Activated CD4-positive, alpha-beta T cell treated with anti-CD3 and anti-CD28 coated beads for 24 hours (primary cell): ENCODE data around the gene TTLL11.
"Not testable (repeated sequence)": the region's sequence is repeated elsewhere in the genome, so short reads cannot be mapped to it uniquely, and the experiment has no call there.

Experiments used
- DNase-seq, 2 donors: peaks; one replicate each; pipeline ENCODE4 v3.0.0-alpha.2; 2020; ENCODE audit warnings: low read depth in 2 of 2

The TTLL11 gene

DNA sequence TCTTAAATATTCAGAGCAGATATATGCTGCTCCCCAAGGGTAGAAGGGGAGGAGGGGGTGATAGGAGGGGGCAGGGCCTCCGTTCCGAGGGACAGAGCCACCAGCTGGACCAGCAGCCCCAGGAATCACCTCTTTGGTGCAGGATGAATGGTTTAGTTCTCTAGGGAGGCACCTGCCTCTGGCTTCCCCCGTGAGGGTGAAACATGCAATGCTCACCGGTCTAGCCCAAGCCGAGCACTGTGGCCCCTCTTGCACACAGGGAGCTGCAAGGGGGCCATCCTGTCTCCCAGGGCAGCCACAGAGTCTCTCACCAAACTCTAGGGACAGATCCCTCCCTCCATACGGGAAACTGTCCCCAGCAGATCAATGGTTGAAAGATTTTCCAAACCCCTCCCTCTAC lies 278.0 kb downstream of the TTLL11 start:
- DNase-seq = no peak

DNA sequence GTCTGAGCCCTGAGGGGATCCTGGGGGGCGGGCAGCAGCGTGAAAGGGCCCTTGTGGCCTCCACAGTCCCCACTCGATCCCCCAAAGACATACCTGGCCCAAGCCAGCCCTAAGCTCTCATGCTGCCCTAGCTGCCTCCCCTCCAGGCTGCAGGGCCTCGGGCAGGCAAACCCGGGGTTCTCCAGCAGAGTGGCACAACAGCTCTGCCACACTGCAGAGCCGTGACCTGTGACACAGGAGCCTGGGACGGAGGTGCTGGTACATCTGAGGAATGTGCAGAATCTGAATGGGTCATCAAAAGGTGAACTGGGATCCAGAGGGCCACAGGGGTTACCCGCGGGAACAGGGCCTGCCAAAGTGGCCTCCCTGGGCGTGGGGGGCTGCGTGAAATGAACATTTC lies 278.5 kb downstream of the TTLL11 start:
- DNase-seq = no peak

DNA sequence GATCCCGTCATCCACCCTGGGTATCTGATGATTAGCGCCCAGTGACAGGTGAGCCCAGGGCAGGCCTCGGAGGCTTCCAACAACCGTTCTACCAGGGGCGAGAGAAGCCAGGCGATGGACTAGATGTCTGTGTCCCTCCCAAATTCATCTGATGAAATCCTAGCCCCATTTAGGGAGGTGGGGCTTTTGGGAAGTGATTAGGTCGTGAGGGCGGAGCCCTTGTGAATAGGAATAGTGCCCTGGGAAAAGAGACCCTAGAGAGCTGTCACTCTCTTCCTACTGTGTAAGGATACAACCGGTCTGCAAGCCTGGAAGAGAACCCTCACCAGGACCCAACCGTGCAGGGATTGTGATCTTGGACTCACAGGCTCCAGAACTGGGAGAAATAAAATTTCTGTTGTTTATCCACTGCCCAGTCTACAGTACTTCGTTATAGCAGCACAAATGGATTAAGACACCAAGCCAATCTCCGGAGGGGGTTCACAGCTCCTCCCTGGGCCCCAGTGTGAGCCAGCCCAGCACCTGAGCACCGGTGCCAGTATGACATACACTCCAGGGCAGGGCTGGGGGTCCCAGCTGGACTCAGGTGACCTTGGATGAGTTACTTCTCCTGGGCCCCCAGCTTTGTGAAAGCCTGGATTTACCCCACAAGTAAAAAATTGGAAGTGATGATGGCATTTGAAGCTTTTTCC lies 279.4 kb downstream of the TTLL11 start:
- DNase-seq = no peak

DNA sequence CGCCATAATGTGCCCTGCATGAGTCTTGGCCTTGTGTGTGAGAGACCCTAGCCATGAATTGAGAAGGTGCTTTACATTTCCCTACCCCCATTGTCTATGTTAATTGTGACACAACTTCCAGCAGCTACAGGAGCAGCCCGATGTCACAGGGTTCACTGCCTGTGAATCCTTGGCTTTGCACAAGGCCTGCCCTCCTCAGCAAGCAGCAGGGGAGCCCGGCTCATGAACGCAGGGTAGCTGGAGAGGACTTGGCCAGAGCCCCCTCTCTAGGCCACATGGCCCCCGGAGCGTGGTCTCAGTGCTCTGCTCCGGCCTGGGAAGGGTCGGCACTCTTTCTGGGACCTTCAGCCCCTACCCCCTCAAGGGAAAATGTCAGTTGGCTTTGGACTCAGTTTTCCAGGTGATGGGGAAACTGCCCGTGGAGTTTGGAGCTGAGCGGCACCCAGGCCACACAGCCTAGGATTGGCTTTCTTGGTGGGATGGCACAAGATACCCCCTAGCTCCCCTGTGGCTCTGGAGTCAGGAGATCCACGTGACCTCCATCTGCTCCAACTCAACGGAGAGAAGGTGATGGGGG lies 280.9 kb downstream of the TTLL11 start:
- no peak for DNase-seq

DNA sequence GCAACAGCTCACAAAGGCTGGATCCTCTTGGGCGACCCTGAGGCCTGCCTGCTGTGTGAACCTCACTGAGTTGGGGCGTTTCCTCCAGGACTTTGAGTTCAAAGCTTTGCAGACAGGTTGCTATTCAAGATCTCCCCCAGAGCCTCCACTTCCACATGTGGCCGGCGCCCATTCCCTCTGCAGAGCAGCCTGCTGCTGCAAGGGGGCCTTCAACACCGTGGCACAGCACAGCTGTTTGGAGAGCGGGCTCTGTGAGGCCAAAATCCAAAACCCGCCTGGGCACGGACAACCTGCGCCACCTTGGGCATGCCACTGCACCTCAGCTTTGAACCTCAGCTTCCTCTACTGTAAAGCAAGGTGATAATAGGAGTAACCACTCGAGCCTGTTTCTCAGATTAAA lies 281.4 kb downstream of the TTLL11 start:
- DNase-seq = no peak

DNA sequence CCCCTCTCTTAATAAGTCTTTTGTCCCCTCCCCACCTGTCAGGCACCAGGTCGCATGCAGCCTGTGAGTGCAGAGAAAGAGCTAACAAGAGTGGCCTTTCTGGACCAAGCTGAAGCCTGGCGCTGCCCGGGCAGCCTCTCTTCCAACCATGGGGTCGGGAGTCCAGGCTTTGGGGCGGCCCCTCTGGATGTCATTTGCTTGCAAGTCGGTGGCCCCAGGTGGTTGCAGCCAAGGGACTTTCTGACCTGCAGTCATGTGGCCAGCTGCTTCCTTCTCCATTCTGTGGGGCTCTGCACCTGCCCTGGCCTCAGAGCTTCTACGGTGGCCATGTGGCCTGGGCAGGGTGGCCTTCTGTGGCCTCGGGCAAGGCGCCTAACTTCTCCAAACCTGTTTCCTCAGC lies 282.0 kb downstream of the TTLL11 start:
- no peak for DNase-seq

DNA sequence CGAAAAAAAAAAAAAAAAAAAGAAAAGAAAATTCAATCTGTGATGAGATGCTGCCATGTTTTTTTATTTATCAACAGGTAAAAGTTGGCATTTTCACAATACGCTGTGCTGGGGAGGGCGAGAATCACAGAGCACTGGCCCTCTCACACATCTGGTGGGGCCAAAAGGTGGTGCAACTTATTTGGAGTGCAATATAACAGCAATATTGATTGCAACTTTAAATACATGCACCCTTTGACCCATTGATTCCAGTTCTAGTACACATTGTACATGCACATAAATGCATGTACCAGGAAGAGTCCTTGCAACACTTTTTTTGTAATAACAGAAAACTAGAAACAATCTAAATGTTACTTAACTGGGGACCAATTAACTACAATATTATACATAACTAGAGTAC lies 282.6 kb downstream of the TTLL11 start:
- no peak for DNase-seq

DNA sequence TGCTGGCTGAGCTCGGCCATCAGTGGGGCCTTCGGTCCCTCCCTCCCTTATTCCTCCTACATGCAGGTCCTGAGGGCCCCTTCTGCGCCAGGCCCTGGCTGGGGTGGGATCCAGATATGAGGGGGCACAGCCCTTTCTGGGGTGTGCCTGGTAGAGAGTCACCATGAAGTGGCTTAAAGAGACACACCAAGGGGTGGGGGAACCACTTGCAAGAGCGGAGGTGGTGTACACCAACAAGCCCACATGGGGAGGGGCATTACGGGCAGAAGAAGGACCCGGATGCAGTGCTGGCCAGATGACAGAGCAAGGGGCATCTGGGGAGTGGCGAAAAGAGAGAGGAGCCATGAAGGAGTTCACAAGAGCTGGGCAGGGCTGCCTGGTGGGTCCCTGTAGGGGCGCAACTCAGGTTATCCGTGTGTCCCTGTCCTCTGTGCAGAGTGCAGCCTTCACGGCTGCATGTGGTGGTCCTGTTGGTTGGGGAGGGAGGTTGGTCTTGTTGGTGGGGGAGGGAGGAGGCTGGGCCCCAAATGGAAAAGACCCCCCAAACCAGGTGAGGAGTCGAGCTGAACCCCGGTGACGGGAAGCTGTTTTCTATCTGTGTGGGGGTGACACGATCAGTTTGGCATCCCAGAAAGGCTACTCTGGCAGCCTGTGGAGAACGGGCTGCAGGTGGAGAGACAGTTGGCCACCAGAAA lies 283.6 kb downstream of the TTLL11 start:
- DNase-seq = no peak

DNA sequence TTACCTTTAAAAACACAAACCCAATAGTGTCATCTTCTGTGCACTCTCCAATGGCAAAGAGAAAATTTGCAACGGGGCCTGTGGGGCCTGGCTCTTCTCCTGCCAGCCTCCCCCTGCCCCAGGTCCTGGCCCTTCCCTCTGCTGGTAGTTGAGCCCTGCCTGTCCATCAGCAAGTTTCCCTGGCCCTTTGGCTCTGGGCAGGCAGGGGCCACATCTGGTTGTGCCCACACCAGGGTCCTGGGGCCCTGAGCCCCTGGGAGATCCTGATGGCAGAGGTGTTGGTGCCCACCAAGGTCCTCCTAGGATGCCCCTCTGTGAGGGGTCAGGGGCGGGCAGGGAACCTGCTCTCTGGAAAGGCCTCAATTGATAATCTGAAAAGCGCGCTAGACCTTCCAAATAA lies 284.3 kb downstream of the TTLL11 start:
- no peak for DNase-seq

DNA sequence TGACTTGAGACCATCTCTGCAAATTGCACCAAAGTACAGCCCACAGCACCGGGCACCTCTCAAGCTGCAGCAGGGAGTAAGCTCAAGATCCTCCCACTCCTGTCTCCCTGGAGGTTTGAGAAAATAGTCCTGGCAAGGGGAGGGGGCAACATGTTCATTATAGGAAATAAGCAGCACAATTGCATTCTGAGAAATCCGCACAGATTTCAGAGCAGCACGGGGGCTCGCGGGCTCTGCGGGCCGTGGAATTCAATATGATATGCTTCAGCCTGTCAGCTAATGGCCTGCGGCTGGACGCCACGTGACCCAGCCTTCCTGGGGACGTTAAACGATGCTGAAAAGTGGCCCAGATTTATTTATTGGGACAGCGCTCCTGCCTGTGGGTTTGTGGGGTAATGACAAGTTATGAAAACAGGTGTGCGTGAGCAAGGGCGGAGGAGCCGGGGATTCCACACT lies 285.3 kb downstream of the TTLL11 start:
- no peak for DNase-seq

DNA sequence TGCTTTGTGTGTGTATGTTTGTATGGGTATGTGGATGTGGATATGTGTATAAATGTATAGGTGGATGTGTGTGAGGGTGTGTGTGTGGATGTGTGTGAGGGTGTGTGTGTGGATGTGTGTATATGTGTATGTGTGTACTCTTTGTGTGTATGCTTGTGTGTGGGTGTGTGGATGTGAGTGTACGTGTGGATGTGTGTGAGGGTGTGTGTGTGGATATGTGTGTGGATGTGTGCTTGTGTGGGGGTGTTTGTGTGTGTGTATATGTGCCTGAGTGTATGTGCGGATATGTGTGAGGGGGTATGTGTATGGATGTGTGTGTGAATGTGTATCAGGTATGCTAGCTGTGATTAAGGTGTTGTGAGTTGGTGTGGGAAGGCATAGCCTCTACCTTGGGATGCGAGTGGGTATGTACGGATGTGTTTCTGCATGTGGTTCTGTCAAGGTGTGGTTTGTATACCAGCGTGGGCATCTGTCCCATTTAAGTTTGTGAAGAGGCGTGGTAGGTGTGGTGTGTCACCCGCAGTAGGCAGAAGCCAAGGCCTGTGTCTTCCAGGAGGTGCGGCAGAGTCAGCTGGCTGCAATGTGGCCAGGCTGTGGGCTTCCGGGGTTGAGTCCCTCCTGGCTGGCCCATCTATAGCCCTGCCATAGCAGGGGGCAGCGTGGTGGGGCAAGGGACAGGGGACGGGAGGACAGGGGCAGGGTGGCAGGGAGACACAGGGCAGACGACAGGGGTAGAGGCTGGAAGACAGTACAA lies 285.9 kb downstream of the TTLL11 start:
- DNase-seq = no peak

DNA sequence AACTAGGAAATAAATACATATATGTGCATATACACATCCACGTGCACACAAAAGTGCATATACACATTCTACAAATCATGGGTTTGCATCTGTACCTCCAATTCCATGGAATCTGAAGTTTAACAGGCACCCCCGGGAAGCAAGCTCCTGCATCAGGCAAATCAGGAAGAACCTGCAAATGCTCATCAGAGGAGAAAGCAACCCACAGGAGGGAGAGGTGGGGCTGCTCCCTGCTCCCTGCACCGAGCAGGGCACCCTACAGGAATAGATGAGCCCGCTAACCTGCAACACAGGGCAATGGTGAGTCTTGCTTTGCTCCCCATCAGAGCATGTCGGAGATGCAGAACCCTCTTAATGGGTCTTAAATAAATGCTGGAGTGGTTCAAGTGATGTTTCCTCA lies 290.4 kb downstream of the TTLL11 start:
- no peak for DNase-seq

DNA sequence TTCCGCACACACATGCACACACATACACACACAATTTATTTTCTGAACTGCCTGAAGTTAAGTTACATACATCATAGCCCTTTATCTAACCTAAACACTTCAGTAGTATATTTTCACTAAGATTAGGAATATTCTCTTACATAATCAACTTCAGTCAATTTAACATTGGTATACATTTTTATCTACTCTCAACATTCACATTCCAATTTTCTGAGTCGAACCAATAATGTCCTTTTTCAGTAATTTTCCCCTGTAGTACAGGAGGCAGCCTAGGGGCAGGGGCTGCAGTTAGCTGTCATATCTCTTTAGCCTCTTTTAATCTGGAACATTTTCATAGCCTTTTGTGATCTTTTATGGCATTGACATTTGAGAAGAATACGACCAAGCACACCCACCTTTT lies 291.5 kb downstream of the TTLL11 start:
- DNase-seq = no peak

DNA sequence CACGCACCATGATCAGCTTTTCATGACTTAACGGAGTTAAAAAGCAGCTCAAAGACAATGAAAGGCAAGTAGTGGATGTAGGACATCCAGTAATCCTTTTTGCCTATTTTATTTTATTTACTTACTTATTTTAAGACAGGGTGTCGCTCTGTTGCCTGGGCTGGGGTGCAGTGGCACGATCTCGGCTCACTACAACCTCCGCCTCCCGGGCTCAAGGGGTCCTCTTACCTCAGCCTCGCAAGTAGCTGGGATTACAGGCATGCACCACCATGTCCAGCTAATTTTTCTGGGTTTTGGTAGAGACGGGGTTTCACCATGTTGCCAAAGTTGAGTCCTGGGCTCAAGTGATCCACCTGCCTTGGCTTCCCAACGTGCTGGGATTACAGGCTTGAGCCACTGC lies 292.7 kb downstream of the TTLL11 start:
- no peak for DNase-seq

DNA sequence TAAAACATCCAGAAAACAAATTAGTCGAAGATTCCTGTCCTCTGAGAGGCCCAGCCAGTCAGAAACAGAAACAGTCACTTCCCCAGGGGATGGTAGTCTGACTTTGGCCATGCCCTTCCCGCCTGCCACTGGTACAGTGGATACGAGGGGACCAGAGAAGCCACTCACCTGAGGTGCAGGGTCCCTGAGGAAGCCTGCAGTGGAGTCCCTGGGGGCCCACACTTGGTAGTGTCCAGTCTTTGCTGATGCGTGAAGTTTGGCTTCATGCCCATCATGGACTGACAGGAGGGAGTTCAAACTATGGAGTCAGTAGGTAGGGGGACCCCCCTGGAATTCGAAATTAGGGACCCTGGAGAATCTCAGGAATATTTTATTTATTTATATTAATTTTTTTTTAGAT lies 294.2 kb downstream of the TTLL11 start:
- DNase-seq = no peak

DNA sequence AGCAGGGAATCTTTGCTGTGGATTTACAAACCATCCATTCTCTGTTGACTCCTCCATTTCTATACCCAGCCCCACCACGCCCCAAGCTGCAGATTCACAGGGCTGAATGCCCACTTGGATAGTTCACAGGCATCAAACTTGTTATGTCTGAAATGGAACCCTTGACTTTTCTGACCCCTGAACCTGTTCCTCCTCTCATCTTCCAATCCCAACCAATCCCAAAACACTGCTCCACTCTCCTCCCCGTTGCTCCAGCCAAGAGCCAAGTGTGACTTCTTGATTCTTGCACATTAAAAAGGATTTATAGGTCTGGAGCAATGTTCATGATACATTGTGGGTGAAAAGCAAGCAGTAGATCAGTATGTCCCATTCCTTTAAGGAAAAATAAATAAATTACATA lies 296.0 kb downstream of the TTLL11 start:
- DNase-seq = no peak

DNA sequence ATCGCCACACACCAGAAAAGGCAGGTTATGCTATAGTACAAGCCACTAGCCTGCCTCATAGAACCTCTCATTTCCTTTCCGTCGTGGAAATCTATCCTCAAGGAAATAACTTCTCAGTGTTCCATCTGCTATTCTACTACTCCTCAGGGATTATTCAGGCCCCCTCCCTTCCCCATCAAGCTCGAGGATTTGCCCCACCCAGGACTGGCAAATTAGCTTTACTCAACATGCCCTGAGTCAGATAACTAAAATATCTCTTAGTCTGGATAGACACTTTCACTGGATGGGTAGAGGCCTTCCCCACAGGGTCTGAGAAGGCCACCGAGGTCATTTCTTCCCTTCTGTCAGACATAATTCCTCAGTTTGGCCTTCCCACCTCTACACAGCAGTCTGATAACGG lies 298.8 kb downstream of the TTLL11 start:
- not testable (repeated sequence) for DNase-seq

DNA sequence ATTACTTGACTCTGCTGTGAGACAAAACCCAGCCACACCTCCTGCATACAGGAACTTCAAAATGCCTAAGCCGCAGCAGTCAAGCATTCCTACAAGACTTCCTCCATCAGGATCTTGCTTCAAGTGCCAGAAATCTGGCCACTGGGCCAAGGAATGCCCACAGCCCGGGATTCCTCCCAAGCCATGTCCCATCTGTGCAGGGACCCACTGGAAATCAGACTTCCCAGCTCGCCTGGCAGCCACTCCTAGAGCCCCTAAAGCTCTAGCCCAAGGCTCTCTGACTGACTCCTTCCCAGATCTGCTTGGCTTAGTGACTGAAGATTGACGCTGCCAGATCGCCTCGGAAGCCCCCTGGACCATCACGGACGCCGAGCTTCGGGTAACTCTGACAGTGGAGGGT lies 300.6 kb downstream of the TTLL11 start:
- not testable (repeated sequence) for DNase-seq

DNA sequence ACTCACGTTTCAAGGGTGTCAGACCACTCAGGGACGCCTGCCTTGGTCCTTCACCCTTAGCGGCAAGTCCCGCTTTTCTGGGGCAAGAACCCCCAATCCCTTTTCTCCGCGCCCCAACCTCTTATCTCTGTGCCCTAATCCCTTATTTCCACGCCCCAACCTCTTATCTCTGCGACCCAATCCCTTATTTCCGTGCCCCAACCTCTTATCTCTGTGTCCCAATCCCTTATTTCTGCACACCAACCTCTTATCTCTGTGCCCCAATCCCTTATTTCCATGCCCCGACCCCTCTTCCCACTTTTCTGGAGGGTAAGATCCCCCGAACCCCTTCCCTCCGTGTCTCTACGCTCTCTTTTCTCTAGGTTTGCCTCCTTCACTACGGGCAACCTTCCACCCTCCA lies 302.3 kb downstream of the TTLL11 start:
- no peak for DNase-seq

DNA sequence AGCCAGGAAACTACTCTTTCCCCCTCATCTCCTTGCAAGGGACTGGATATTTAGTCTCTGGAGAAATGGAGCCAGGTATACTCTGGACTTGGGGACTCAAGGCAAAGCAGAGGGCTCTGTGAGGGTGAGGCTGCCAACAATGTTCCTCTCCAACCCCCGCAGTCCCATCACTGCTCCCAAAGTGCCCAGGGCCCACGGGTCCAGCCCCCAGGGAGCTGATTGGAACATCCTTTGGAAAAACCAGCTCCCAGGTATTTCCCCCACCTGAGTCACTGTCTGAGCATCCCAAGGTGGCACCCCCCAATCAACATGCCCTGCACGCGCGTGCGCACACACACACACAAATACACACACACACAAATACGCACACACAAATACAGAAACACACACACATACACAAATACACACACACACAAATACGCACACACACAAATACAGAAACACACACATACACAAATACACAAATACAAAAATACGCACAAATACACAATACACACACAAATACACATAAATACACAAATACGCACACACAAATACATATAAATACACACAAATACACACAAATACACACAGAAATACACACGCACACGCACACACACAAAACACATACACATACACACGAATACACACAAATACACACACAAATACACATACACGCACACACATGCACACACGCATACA lies 304.3 kb downstream of the TTLL11 start:
- no peak for DNase-seq

DNA sequence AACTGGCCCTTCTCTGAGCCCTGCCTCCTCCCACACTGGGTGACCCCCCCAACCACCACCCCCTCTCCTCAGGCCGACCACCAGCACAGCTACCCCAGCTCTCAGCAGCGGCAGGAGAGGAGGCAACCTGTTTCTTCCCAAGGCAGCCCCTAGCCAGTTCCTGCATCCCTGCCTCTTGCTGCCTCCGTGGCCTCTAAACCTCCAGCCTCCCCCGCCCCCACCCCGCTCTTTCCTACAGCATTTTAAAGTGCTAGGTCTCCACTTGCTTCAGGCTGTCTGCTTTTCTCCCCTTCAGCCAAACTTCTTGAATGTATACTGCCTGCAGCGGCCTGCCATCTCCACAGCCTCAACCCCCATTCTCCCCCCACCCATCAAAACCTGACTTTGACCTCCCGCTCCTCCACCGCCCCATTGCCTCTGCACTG lies 306.1 kb downstream of the TTLL11 start:
- no peak for DNase-seq

DNA sequence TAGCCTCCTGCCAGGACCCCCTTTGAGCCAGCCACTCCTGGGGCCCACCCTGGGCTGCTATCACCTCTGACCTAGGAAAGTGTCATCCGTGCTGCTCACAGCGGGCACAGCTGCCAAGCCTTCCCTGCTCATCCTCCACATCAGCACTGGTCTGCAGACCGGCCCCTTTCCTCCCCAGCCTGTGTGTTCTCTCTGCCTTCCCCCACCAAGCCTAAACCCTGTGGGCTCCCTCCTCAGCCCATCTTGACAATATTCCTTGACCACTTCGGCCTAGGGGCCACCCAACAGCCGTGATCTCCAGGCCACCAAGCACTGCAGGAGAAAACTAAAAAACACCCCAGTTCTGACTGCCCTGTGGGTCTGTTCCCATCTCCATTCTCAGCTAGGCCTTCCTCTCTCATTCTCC lies 306.6 kb downstream of the TTLL11 start:
- DNase-seq = no peak
